A549 (cell line): ENCODE results near the gene PSD2. TPM values are rescaled to one million over a fixed set of nuclear protein-coding genes. Genes with fewer than 3 reads are reported as not detected.

Source experiments
- ATAC-seq, 2 experiments: fragments of 200-7000 bp in 1 of 2; fragments of >200 bp in 1 of 2; cut with Nextera tagmentation in 1 of 2; cut with Tn5 transposase in 1 of 2; 3 replicates each; pipeline versions ENCODE4 v1.8.0 to v1.9.1; 2018 to 2020; ENCODE audit warnings: mild to moderate bottlenecking in 1 of 2, moderate library complexity in 1 of 2
- CTCF ChIA-PET: fragments of 300-600 bp; sonication (Branson Sonifier 250); formaldehyde crosslinking; extraction: SDS; loops from one replicate; lab custom pipeline; 2021; ENCODE audit warnings: antibody characterized with exemption, inconsistent platforms; lab: Yijun Ruan, JAX
- POLR2A ChIA-PET: fragments of 350-600 bp; formaldehyde crosslinking; extraction: SDS; loops from one replicate; lab custom pipeline; 2021; ENCODE audit warnings: antibody characterized with exemption, inconsistent platforms; lab: Yijun Ruan, JAX
- DNase-seq, 2 experiments: peaks; one replicate each; pipeline versions ENCODE4 v3.0.0 to v3.0.0-alpha.2; 2011 to 2016; ENCODE audit warnings: low read depth in 1 of 2, low spot score in 1 of 2
- FAIRE-seq: peaks from 2 replicates; lab custom pipeline; 2011; peaks lifted over from hg19 to GRCh38; lab: Jason Lieb, UNC
- H3K27ac ChIP-seq, 2 experiments: fragments of >200 bp; sonication (Bioruptor Twin); formaldehyde crosslinking; 3 replicates each; pipeline ENCODE4 v1.5.1; 2016 to 2017
- H3K4me1 ChIP-seq: fragments of >200 bp; sonication (Bioruptor Twin); formaldehyde crosslinking; 3 replicates; pipeline ENCODE4 v1.6.1; 2016
- H3K4me2 ChIP-seq: fragments of >200 bp; sonication (Bioruptor Twin); formaldehyde crosslinking; 3 replicates; pipeline ENCODE4 v1.6.1; 2016
- H3K4me3 ChIP-seq: fragments of >200 bp; sonication (Bioruptor Twin); formaldehyde crosslinking; 3 replicates; pipeline ENCODE4 v1.5.1; 2016
- H3K9me3 ChIP-seq: fragments of >200 bp; sonication (Bioruptor Twin); formaldehyde crosslinking; 3 replicates; pipeline ENCODE4 v1.6.1; 2016
- BCL3 ChIP-seq: fragments of >200 bp; sonication (Bioruptor Twin); formaldehyde crosslinking; IDR thresholded peaks from 3 replicates; pipeline ENCODE4 v1.6.1; 2016
- CBX2 ChIP-seq: fragments of 200-600 bp; sonication (generic); IDR thresholded peaks from 2 replicates; pipeline ENCODE4 v1.6.1; 2016; ENCODE audit warnings: low read depth, mild to moderate bottlenecking, borderline replicate concordance
- CBX8 ChIP-seq: fragments of 200-600 bp; sonication (generic); IDR thresholded peaks from 2 replicates; pipeline ENCODE4 v1.6.1; 2016
- EHF ChIP-seq: fragments of 250-450 bp; sonication (Bioruptor Pico); IDR thresholded peaks from 2 replicates; pipeline ENCODE4 v1.5.0; 2020; ENCODE audit warnings: mild to moderate bottlenecking
- FOSL2 ChIP-seq, 2 experiments: fragments of 450-650 bp in 1 of 2; fragments of >200 bp in 1 of 2; sonication (Bioruptor Twin) in 1 of 2; formaldehyde crosslinking; IDR thresholded peaks; 2 replicates each; pipeline versions ENCODE4 v1.5.0 to v1.6.1; 2016 to 2020; ENCODE audit warnings: mild to moderate bottlenecking in 1 of 2, moderate library complexity in 1 of 2
- FOXS1 ChIP-seq: fragments of 250-450 bp; sonication (Bioruptor Pico); IDR thresholded peaks from 2 replicates; pipeline ENCODE4 v1.5.0; 2020; ENCODE audit warnings: mild to moderate bottlenecking, moderate library complexity
- GATA3 ChIP-seq: IDR thresholded peaks from 2 replicates; pipeline ENCODE4 v1.6.1; 2012; ENCODE audit warnings: borderline replicate concordance
- HDAC2 ChIP-seq: fragments of 200-600 bp; sonication (generic); IDR thresholded peaks from 2 replicates; pipeline ENCODE4 v1.6.1; 2016
- HEYL ChIP-seq: fragments of 250-450 bp; sonication (Bioruptor Pico); IDR thresholded peaks from 2 replicates; pipeline ENCODE4 v1.8.0; 2021; ENCODE audit warnings: mild to moderate bottlenecking, moderate library complexity
- HOXB13 ChIP-seq: fragments of 250-450 bp; sonication (Bioruptor Pico); IDR thresholded peaks from 2 replicates; pipeline ENCODE4 v1.5.0; 2020; ENCODE audit warnings: low read depth, mild to moderate bottlenecking, moderate library complexity
- HOXB5 ChIP-seq: fragments of 250-450 bp; sonication (Bioruptor Pico); IDR thresholded peaks from 2 replicates; pipeline ENCODE4 v1.5.0; 2020; ENCODE audit warnings: mild to moderate bottlenecking, moderate library complexity
- KDM5A ChIP-seq: fragments of 200-600 bp; sonication (generic); IDR thresholded peaks from 2 replicates; pipeline ENCODE4 v1.6.1; 2016; ENCODE audit warnings: antibody characterized with exemption, mild to moderate bottlenecking
- MYC ChIP-seq: IDR thresholded peaks from 2 replicates; pipeline ENCODE4 v1.6.1; 2012; ENCODE audit warnings: mild to moderate bottlenecking, inconsistent platforms, low read length, improper control_type of control experiment, borderline replicate concordance
- NPAS2 ChIP-seq: fragments of 250-450 bp; sonication (Bioruptor Pico); IDR thresholded peaks from 2 replicates; pipeline ENCODE4 v1.8.0; 2022; ENCODE audit warnings: mild to moderate bottlenecking, moderate library complexity, borderline replicate concordance
- POLR2AphosphoS2 ChIP-seq: conservative IDR thresholded peaks from 2 replicates; pipeline ENCODE4 v1.6.1; 2012; ENCODE audit warnings: low read length, improper control_type of control experiment, inconsistent platforms
- RARB ChIP-seq: fragments of 250-450 bp; sonication (Bioruptor Pico); IDR thresholded peaks from 2 replicates; pipeline ENCODE4 v1.8.0; 2021; ENCODE audit warnings: mild to moderate bottlenecking, moderate library complexity
- RCOR1 ChIP-seq: fragments of 150-350 bp; IDR thresholded peaks from 2 replicates; pipeline ENCODE4 v1.6.1; 2014; ENCODE audit warnings: antibody characterized with exemption, low read length, low read depth
- SMC3 ChIP-seq: fragments of >200 bp; sonication (Bioruptor Twin); formaldehyde crosslinking; IDR thresholded peaks from 3 replicates; pipeline ENCODE4 v1.6.1; 2018; ENCODE audit warnings: inconsistent platforms
- SREBF2 ChIP-seq: fragments of 450-650 bp; IDR thresholded peaks from 2 replicates; pipeline ENCODE4 v1.6.1; 2014; ENCODE audit warnings: mild to moderate bottlenecking, moderate library complexity
- USF2 ChIP-seq: fragments of 450-650 bp; IDR thresholded peaks from 2 replicates; pipeline ENCODE4 v1.6.1; 2014; ENCODE audit warnings: antibody characterized with exemption
- ZC3H11A ChIP-seq: fragments of 450-650 bp; IDR thresholded peaks from 2 replicates; pipeline ENCODE4 v1.6.1; 2014; ENCODE audit warnings: antibody characterized with exemption, mild to moderate bottlenecking
- ZNF302 ChIP-seq: fragments of 250-450 bp; sonication (Bioruptor Pico); IDR thresholded peaks from 2 replicates; pipeline ENCODE4 v1.9.0; 2021; ENCODE audit warnings: inconsistent platforms, mild to moderate bottlenecking, moderate library complexity
- ZSCAN20 ChIP-seq: fragments of 250-450 bp; sonication (Bioruptor Pico); IDR thresholded peaks from 2 replicates; pipeline ENCODE4 v1.8.0; 2022; ENCODE audit warnings: mild to moderate bottlenecking, moderate library complexity
- WGBS: methylation state at CpG from one replicate; pipeline ENCODE4 v1.1.6; 2017; ENCODE audit errors: missing lambda C conversion rate; 5-methylcytosine and 5-hydroxymethylcytosine counted together
- polyA plus RNA-seq, 4 experiments: library from polyadenylated mRNA; depleted of rRNA in 3 of 4; stranded (reverse); fragments of >200 nt; fragmentation: RNase III in 1 of 4; extraction: RNeasy Plus Mini Kit Qiagen cat#74134 plus additional on column Dnase treatment in 1 of 4; gene quantifications; 2 replicates in 3 of 4; 3 replicates in 1 of 4; pipeline ENCODE4 v1.2.3, GENCODE V29; 2011 to 2017
- TF ChIP-seq, protein P1 (sequence below): fragments of 250-450 bp; sonication (Bioruptor Pico); IDR thresholded peaks from 2 replicates; pipeline ENCODE4 v1.5.0; 2020; ENCODE audit warnings: low read depth, mild to moderate bottlenecking, moderate library complexity
- TF ChIP-seq, protein P2 (sequence below): fragments of >200 bp; sonication (Bioruptor Twin); formaldehyde crosslinking; IDR thresholded peaks from 3 replicates; pipeline ENCODE4 v1.5.1; 2016

PSD2 gene
- polyA plus RNA-seq, 2 of the 4 experiments (the other 2 are of a cell fraction): 0.05 TPM; not detected in 1

- DNase-seq: no peak
- Histone ChIP-seq H3K4me2 (no peak overlapping the region), H3K4me1 (no peaks in the 10 kb centered on the region), H3K27ac (no peak overlapping the region), H3K9me3 (no peaks in the 10 kb centered on the region), H3K4me3 (no peak overlapping the region)
- FAIRE-seq: no peak
- TF ChIP-seq, protein P1, sequence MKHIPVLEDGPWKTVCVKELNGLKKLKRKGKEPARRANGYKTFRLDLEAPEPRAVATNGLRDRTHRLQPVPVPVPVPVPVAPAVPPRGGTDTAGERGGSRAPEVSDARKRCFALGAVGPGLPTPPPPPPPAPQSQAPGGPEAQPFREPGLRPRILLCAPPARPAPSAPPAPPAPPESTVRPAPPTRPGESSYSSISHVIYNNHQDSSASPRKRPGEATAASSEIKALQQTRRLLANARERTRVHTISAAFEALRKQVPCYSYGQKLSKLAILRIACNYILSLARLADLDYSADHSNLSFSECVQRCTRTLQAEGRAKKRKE (CRISPR knock-in tag): no peak
- TF ChIP-seq KDM5A (no peak), ZSCAN20 (no peak), MYC (no peak), HOXB13 (CRISPR knock-in tag) (no peak)
- ATAC-seq: no peak
- POLR2A ChIA-PET: no interaction called here
- CTCF ChIA-PET: interaction anchor here (1.0 to 2.1 kb wide), 4 partner anchors 9 to 109 kb away, joined by 3 to 6 read pairs (median 4); no protein-coding TSS in a partner anchor
- 82% methylated on average over 3 of the region's 3 CpGs for WGBS
These were observed 88.5 kb downstream of the PSD2 start for GRCh38 chr5:139884144-139884543.

DNA sequence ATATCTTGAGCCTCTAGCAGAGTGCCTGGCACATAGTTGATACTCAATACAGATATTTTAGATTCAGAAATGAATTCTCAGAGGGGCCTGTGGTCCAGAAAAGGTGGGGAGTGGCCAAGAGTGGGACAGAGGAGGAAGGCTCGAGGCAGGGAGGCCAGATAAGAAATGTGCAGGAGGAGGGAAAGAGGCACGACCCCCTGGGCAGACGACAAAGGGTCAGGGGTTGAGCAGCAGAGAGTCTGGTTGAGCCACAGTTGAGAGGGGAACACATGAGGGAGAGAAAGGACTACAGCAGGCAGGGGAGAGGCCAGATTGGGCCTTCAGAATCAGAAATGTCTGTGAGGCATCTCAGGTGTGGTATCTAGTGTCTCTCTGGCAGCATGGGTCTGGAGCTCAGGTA is 89.1 kb downstream of the PSD2 start:
- ChIA-PET CTCF (interaction anchor here (1.0 to 2.1 kb wide), 5 partner anchors 13 to 109 kb away, joined by 3 to 5 read pairs (median 4); no protein-coding TSS in a partner anchor), POLR2A (no interaction called here)
- FAIRE-seq (no peak), DNase-seq (no peak), ATAC-seq (no peak)
- H3K4me3 ChIP-seq: no peak overlapping the region
- H3K4me2 ChIP-seq: no peak overlapping the region
- no peaks in the 10 kb centered on the region for H3K9me3 ChIP-seq
- H3K27ac ChIP-seq: no peak overlapping the region
- no peaks in the 10 kb centered on the region for H3K4me1 ChIP-seq
- WGBS: 12% methylated on average over 3 of the region's 3 CpGs
- TF ChIP-seq ZNF302 (CRISPR knock-in tag) (no peak), RCOR1 (no peak), USF2 (no peak), GATA3 (no peak), EHF (CRISPR knock-in tag) (no peak), MYC (no peak), BCL3 (no peak), SREBF2 (no peak), FOSL2 (IDR thresholded peaks at IDR 0.05) (no peak), FOSL2 (CRISPR knock-in tag; IDR thresholded peaks at IDR 0.05) (no peak)
- TF ChIP-seq, protein P1 (CRISPR knock-in tag): no peak

- POLR2A ChIA-PET: no interaction called here
- FAIRE-seq (no peak), DNase-seq (no peak)
- no peak overlapping the region for H3K4me2 ChIP-seq
- TF ChIP-seq HEYL (no peak), RCOR1 (no peak), HOXB13 (CRISPR knock-in tag) (no peak), ZC3H11A (no peak), CBX8 (no peak), HOXB5 (CRISPR knock-in tag) (no peak), SMC3 (no peak), NPAS2 (CRISPR knock-in tag) (no peak), RARB (CRISPR knock-in tag) (no peak), FOXS1 (CRISPR knock-in tag) (no peak), CBX2 (no peak), POLR2AphosphoS2 (no peak), HDAC2 (no peak), ZNF302 (CRISPR knock-in tag) (no peak)
- TF ChIP-seq, protein P2, sequence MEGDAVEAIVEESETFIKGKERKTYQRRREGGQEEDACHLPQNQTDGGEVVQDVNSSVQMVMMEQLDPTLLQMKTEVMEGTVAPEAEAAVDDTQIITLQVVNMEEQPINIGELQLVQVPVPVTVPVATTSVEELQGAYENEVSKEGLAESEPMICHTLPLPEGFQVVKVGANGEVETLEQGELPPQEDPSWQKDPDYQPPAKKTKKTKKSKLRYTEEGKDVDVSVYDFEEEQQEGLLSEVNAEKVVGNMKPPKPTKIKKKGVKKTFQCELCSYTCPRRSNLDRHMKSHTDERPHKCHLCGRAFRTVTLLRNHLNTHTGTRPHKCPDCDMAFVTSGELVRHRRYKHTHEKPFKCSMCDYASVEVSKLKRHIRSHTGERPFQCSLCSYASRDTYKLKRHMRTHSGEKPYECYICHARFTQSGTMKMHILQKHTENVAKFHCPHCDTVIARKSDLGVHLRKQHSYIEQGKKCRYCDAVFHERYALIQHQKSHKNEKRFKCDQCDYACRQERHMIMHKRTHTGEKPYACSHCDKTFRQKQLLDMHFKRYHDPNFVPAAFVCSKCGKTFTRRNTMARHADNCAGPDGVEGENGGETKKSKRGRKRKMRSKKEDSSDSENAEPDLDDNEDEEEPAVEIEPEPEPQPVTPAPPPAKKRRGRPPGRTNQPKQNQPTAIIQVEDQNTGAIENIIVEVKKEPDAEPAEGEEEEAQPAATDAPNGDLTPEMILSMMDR: no peak
- TF ChIP-seq, all 56 proteins: peak for 0
- ATAC-seq: no peak
- Histone ChIP-seq H3K4me1 (no peaks in the 10 kb centered on the region), H3K27ac (no peak overlapping the region), H3K4me3 (no peak overlapping the region), H3K9me3 (no peaks in the 10 kb centered on the region)
- WGBS: 72% methylated on average over 15 of the region's 15 CpGs
- CTCF ChIA-PET: interaction anchor here (0.9 to 2.1 kb wide), 5 partner anchors 12 to 108 kb away, joined by 3 to 5 read pairs (median 4); no protein-coding TSS in a partner anchor
These were observed 89.7 kb downstream of the PSD2 start for GRCh38 chr5:139885172-139885856.
